HL-60 (cell line): Measurements from ENCODE around the gene NLGN1.

Experiments
- DNase-seq, 2 experiments: peaks; one replicate each; pipeline ENCODE4 v3.0.0-alpha.2; 2010 to 2020; ENCODE audit warnings: low read depth in 1 of 2, low spot score in 1 of 2
- H3K27ac ChIP-seq: fragments of 250-450 bp; sonication (Bioruptor Pico); replicated peaks from 2 replicates; pipeline ENCODE4 v1.5.1; 2020; ENCODE audit warnings: mild to moderate bottlenecking, moderate library complexity
- H3K27me3 ChIP-seq: fragments of 250-450 bp; sonication (Bioruptor Pico); 2 replicates; pipeline ENCODE4 v1.5.1; 2021; ENCODE audit warnings: mild to moderate bottlenecking, moderate library complexity; ENCODE audit not compliant: insufficient read depth, poor library complexity, severe bottlenecking
- H3K4me3 ChIP-seq: replicated peaks from 2 replicates; pipeline ENCODE4 v1.5.1; 2011; ENCODE audit warnings: mild to moderate bottlenecking, control low read depth, low read length; ENCODE audit not compliant: insufficient read depth
- GABPA ChIP-seq: IDR thresholded peaks from 2 replicates; pipeline ENCODE4 v1.6.1; 2012; ENCODE audit warnings: low read depth
- POLR2AphosphoS5 ChIP-seq: IDR thresholded peaks from 2 replicates; pipeline ENCODE4 v1.6.1; 2012; ENCODE audit warnings: low read depth
- SPI1 ChIP-seq: IDR thresholded peaks from 2 replicates; pipeline ENCODE4 v1.6.1; 2012; ENCODE audit warnings: low read depth, mild to moderate bottlenecking, borderline replicate concordance
- TF ChIP-seq, protein P1 (sequence below): IDR thresholded peaks from 2 replicates; pipeline ENCODE4 v1.6.1; 2012; ENCODE audit warnings: low read depth; ENCODE audit not compliant: insufficient replicate concordance
- TF ChIP-seq, protein P2 (sequence below): IDR thresholded peaks from one replicate; pipeline ENCODE4 v1.5.1; 2011; ENCODE audit warnings: low read length, control low read depth, inconsistent platforms; ENCODE audit not compliant: insufficient read depth

The NLGN1 gene

DNA sequence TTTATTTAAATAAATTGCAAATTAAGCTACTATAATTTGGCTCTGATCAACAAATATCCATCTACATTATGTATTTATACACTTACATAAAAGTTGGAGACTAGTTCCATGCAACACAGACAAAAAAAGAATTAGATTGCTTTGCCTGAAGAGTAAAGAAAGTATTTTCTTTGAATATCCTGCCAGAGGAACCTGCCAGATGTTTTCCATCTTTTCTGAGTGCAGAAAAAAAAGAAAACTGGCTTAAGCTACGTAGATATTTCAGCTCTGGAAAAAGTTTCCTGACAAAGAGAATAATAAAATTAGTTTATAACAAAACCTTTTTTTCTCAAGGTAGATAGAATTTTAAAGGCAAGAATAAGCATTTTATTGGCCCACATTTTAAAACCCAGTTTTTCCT, 854.1 kb downstream of the NLGN1 start:
- DNase-seq, result no peak
- TF ChIP-seq SPI1, result no peak
- no peak for TF ChIP-seq POLR2AphosphoS5
- TF ChIP-seq GABPA, result no peak
- TF ChIP-seq, protein P1, sequence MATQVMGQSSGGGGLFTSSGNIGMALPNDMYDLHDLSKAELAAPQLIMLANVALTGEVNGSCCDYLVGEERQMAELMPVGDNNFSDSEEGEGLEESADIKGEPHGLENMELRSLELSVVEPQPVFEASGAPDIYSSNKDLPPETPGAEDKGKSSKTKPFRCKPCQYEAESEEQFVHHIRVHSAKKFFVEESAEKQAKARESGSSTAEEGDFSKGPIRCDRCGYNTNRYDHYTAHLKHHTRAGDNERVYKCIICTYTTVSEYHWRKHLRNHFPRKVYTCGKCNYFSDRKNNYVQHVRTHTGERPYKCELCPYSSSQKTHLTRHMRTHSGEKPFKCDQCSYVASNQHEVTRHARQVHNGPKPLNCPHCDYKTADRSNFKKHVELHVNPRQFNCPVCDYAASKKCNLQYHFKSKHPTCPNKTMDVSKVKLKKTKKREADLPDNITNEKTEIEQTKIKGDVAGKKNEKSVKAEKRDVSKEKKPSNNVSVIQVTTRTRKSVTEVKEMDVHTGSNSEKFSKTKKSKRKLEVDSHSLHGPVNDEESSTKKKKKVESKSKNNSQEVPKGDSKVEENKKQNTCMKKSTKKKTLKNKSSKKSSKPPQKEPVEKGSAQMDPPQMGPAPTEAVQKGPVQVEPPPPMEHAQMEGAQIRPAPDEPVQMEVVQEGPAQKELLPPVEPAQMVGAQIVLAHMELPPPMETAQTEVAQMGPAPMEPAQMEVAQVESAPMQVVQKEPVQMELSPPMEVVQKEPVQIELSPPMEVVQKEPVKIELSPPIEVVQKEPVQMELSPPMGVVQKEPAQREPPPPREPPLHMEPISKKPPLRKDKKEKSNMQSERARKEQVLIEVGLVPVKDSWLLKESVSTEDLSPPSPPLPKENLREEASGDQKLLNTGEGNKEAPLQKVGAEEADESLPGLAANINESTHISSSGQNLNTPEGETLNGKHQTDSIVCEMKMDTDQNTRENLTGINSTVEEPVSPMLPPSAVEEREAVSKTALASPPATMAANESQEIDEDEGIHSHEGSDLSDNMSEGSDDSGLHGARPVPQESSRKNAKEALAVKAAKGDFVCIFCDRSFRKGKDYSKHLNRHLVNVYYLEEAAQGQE, result no peak
- TF ChIP-seq, protein P2, sequence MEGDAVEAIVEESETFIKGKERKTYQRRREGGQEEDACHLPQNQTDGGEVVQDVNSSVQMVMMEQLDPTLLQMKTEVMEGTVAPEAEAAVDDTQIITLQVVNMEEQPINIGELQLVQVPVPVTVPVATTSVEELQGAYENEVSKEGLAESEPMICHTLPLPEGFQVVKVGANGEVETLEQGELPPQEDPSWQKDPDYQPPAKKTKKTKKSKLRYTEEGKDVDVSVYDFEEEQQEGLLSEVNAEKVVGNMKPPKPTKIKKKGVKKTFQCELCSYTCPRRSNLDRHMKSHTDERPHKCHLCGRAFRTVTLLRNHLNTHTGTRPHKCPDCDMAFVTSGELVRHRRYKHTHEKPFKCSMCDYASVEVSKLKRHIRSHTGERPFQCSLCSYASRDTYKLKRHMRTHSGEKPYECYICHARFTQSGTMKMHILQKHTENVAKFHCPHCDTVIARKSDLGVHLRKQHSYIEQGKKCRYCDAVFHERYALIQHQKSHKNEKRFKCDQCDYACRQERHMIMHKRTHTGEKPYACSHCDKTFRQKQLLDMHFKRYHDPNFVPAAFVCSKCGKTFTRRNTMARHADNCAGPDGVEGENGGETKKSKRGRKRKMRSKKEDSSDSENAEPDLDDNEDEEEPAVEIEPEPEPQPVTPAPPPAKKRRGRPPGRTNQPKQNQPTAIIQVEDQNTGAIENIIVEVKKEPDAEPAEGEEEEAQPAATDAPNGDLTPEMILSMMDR, result no peak
- Histone ChIP-seq H3K27ac (no peak overlapping the region), H3K4me3 (no peak overlapping the region), H3K27me3 (no peaks in the 10 kb centered on the region)

DNA sequence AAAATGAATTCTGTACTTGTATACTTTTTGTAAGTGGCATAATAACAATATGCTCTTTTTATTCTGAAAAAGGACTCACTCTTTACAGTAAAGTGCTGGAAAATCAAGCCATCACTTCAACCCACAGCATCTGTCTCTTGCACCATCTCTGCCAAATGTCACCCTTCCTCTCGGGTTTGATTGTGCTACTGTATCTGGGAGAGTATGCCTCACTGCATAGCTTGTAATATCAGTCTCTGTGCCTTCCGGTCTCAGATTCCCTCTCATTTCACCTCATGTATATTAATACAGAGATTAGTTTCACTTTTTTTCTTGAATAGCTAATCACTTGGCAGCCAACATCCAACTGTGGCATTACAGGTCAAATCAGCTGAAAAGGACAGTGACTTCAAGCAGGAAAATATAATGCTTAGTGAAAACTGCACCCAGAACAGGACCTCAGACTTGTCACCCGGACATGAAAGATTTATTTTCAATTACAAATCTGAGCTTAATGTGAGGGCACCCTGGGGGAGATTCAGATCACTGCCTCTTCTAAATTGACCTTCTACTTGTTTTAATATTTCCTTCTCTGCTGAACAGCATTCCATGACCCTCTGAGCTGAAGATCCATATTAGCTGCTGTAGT, 855.8 kb downstream of the NLGN1 start:
- DNase-seq, result no peak
- Histone ChIP-seq H3K27me3 (no peaks in the 10 kb centered on the region), H3K4me3 (no peak overlapping the region), H3K27ac (no peak overlapping the region)
- TF ChIP-seq GABPA, result no peak
- no peak for TF ChIP-seq POLR2AphosphoS5
- TF ChIP-seq, protein P1, result no peak
- TF ChIP-seq, protein P2, result no peak
- no peak for TF ChIP-seq SPI1

DNA sequence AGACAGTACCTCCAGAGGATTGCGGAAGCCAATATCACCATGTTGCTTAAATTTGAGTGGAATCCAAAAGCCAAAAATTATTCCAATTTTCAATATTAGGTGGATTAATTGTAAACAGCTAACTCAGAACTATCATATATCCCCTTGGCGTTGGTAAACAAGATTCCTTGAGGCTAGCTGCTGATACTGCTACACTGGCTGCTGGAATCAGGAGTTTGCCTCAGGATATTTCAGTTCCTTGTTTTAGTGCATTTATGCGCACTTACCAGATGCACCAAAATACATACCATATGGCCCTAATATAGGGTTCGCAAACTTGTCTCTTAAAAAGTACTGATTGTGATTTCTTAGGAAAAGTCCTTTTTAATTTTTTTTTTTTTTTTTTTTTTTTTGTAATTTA, 856.4 kb downstream of the NLGN1 start:
- TF ChIP-seq, protein P2, result no peak
- TF ChIP-seq, protein P1, result no peak
- TF ChIP-seq SPI1 (no peak), POLR2AphosphoS5 (no peak), GABPA (no peak)
- Histone ChIP-seq H3K27me3 (no peaks in the 10 kb centered on the region), H3K4me3 (no peak overlapping the region), H3K27ac (no peak overlapping the region)
- DNase-seq, result no peak
